K562 (cell line): ENCODE data around the gene TMEM245. TPM values are rescaled to one million over a fixed set of nuclear protein-coding genes. Genes with fewer than 3 reads are reported as not detected.
A peak's percentile ranks its signal among the peaks of the same experiment; 100 is the strongest.

Experiments
- ATAC-seq: fragments of 200-7000 bp; cut with Tn5 transposase; 3 replicates; pipeline ENCODE4 v1.9.1; 2020; ENCODE audit warnings: moderate library complexity
- BruUV-seq: library from RNA; stranded (reverse); fragments of 400-500 nt; replicated peaks from 2 replicates; lab custom pipeline; 2021; lab: Mats Ljungman, UMichigan
- CTCF ChIA-PET: fragments of 300-600 bp; formaldehyde crosslinking; extraction: SDS; loops from one replicate; lab custom pipeline; 2021; ENCODE audit warnings: low intra/inter-chr PET ratio; lab: Yijun Ruan, JAX
- POLR2A ChIA-PET: fragments of 300-600, 350-650 bp; sonication (Branson Sonifier 250); formaldehyde crosslinking; extraction: SDS; loops from one replicate; lab custom pipeline; 2021; ENCODE audit warnings: antibody characterized with exemption, inconsistent platforms; lab: Yijun Ruan, JAX
- DNase-seq, 4 experiments: peaks; one replicate each; pipeline versions ENCODE4 v3.0.0 to v3.0.0-alpha.2; 2011 to 2018; ENCODE audit warnings: low spot score in 3 of 4, mixed read lengths in 3 of 4; ENCODE audit errors: extremely low read depth in 1 of 4
- FAIRE-seq: peaks from 2 replicates; lab custom pipeline; 2011; peaks lifted over from hg19 to GRCh38; lab: Jason Lieb, UNC
- H2AFZ ChIP-seq: 2 replicates; pipeline ENCODE4 v1.6.0; 2011; ENCODE audit warnings: low read depth, low read length, control low read depth, inconsistent platforms
- H3K27ac ChIP-seq: fragments of 200-600 bp; 3 replicates; pipeline ENCODE4 v1.8.0; 2011; ENCODE audit warnings: low read depth, mild to moderate bottlenecking, control low read depth, inconsistent platforms, low read length, moderate library complexity, mixed read lengths; ENCODE audit errors: extremely low read depth
- H3K27me3 ChIP-seq, 2 experiments: fragments of 300-600 bp in 1 of 2; 2 replicates in 1 of 2; 3 replicates in 1 of 2; pipeline versions ENCODE4 v1.6.0 to v1.8.0; 2011; ENCODE audit warnings: inconsistent platforms in 2 of 2, low read length in 2 of 2, mild to moderate bottlenecking in 1 of 2, mixed read lengths in 1 of 2, moderate library complexity in 1 of 2; ENCODE audit not compliant: control insufficient read depth in 2 of 2, insufficient read depth in 2 of 2
- H3K36me3 ChIP-seq: fragments of 300-600 bp; 3 replicates; pipeline ENCODE4 v1.8.0; 2011; ENCODE audit warnings: mild to moderate bottlenecking, low read length, inconsistent platforms; ENCODE audit not compliant: control insufficient read depth, insufficient read depth
- H3K4me1 ChIP-seq, 2 experiments: fragments of 200-600 bp in 1 of 2; replicated peaks in 1 of 2; 2 replicates in 1 of 2; 3 replicates in 1 of 2; pipeline versions ENCODE4 v1.5.1 to v1.8.0; 2011; ENCODE audit warnings: inconsistent platforms in 2 of 2, low read length in 2 of 2, mild to moderate bottlenecking in 1 of 2, mixed read lengths in 1 of 2, moderate library complexity in 1 of 2; ENCODE audit not compliant: control insufficient read depth in 2 of 2, insufficient read depth in 2 of 2
- H3K4me2 ChIP-seq: 2 replicates; pipeline ENCODE4 v1.6.1; 2011; ENCODE audit warnings: low read length, control low read depth, inconsistent platforms, mixed read lengths; ENCODE audit not compliant: insufficient read depth
- H3K4me3 ChIP-seq: fragments of 200-600 bp; sonication (generic), shearing (Covaris generic); 2 replicates; pipeline ENCODE4 v1.5.1; 2016; ENCODE audit warnings: control low read depth, inconsistent platforms
- H3K79me2 ChIP-seq: fragments of 200-600 bp; 3 replicates; pipeline ENCODE4 v1.8.0; 2011; ENCODE audit warnings: low read length, inconsistent platforms; ENCODE audit not compliant: control insufficient read depth, insufficient read depth
- H3K9ac ChIP-seq, 2 experiments: 2 replicates each; pipeline versions ENCODE4 v1.6.0 to v1.6.1; 2011; ENCODE audit warnings: low read depth in 2 of 2, low read length in 2 of 2, control low read depth in 1 of 2, inconsistent platforms in 1 of 2, mild to moderate bottlenecking in 1 of 2, mixed read lengths in 1 of 2; ENCODE audit not compliant: insufficient read depth in 1 of 2
- H3K9me1 ChIP-seq: one replicate; pipeline ENCODE4 v1.6.0; 2011; ENCODE audit warnings: inconsistent platforms, mild to moderate bottlenecking, low read length, moderate library complexity; ENCODE audit not compliant: control insufficient read depth, insufficient read depth
- H3K9me3 ChIP-seq: replicated peaks from 2 replicates; pipeline ENCODE4 v1.5.1; 2011; ENCODE audit warnings: low read depth, low read length, inconsistent platforms; ENCODE audit not compliant: control insufficient read depth, insufficient read depth
- H4K20me1 ChIP-seq: replicated peaks from 2 replicates; pipeline ENCODE4 v1.6.1; 2011; ENCODE audit warnings: low read length, inconsistent platforms, mixed read lengths; ENCODE audit not compliant: control insufficient read depth, insufficient read depth
- ADNP ChIP-seq: fragments of 200-800 bp; sonication (Bioruptor generic); IDR thresholded peaks from 2 replicates; pipeline ENCODE4 v1.6.1; 2016; ENCODE audit warnings: missing genetic modification characterization, missing compliant biosample characterization
- HMBOX1 ChIP-seq: sonication (generic); IDR thresholded peaks from 2 replicates; pipeline ENCODE4 v1.6.1; 2016
- ZNF707 ChIP-seq: fragments of 250-450 bp; sonication (Bioruptor Pico); conservative IDR thresholded peaks from 2 replicates; pipeline ENCODE4 v1.8.0; 2022; ENCODE audit warnings: inconsistent platforms, mild to moderate bottlenecking, moderate library complexity
- WGBS: fragments of 100-300 bp; shearing (Covaris generic); methylation state at CpG from one replicate; pipeline ENCODE4 v1.1.6; 2016; ENCODE audit warnings: low coverage, mixed read lengths; ENCODE audit not compliant: insufficient coverage; ENCODE audit errors: missing lambda C conversion rate; 5-methylcytosine and 5-hydroxymethylcytosine counted together
- in situ Hi-C: fragments of 300-500 bp; cut with MboI; formaldehyde crosslinking; loops from 4 replicates; pipeline ENCODE4 v1.15.0; 2018; ENCODE audit warnings: inconsistent platforms, mixed read lengths
- intact Hi-C: fragments of 100-400 bp; cut with micrococcal nuclease; formaldehyde crosslinking; loops from 2 replicates; pipeline ENCODE4 v1.14.2; 2022
- polyA plus RNA-seq, 8 experiments: library from polyadenylated mRNA; depleted of rRNA in 4 of 8; stranded (reverse) in 5 of 8; unstranded in 3 of 8; fragments of >200 nt; fragmentation: Nextera tagmentation in 2 of 8; fragmentation: Illumina TruSeq in 1 of 8; extraction: Ambion mirVana in 2 of 8; extraction: Trizol in 1 of 8; gene quantifications; 2 replicates each; pipeline versions ENCODE4 v1.2.1 to v1.2.3, GENCODE V29; 2011 to 2014; ENCODE audit warnings: inconsistent platforms in 1 of 8, missing spikeins in 1 of 8
- total RNA-seq, 7 experiments: library from RNA; depleted of rRNA in 6 of 7; stranded (reverse); fragments of >200 nt in 6 of 7; fragmentation: Illumina TruSeq in 2 of 7; extraction: Trizol in 2 of 7; gene quantifications; 2 replicates each; pipeline versions ENCODE4 v1.2.1 to v1.2.3, GENCODE V29; 2011 to 2021; ENCODE audit warnings: low replicate concordance in 1 of 7
- TF ChIP-seq, protein P1 (sequence below), 2 experiments: fragments of 450-650 bp in 1 of 2; sonication (generic) in 1 of 2; formaldehyde crosslinking in 1 of 2; IDR thresholded peaks in 1 of 2; conservative IDR thresholded peaks in 1 of 2; 2 replicates each; pipeline versions ENCODE4 v1.6.1 to v1.8.1; 2016 to 2023; ENCODE audit warnings: mild to moderate bottlenecking in 2 of 2, moderate library complexity in 2 of 2, inconsistent platforms in 1 of 2, missing genetic modification reagents in 1 of 2

The TMEM245 gene
- total and polyA plus RNA-seq, 9 of the 15 experiments (the other 6 are each of a cell fraction or from before 2014, with no cell fraction given) = 8.5 to 43.2 (median 24.3) TPM

DNA sequence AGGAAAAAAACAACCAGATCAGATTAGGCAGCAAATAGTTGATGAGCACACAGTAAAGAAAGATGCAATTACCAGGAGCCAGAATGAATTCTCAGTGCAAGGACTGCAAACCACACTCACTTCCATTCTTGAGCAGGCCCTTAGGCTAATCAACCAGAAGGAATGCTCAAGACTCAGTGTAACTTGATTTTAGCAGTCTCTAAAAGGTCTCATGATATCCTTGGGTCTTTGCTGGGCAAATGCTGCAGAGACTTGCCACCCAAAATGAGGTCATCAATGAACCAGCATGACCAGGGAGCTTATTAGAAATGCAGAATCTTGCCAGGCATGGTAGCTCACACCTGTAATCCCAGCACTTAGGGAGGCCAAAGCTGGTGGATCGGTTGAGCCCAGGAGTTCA is 20.1 kb upstream of the TMEM245 start:
- no peaks in the 10 kb centered on the region for H3K27me3 ChIP-seq
- DNase-seq (no peak), FAIRE-seq (no peak)
- no peaks in the 10 kb centered on the region for H3K9me1 ChIP-seq
- no peak overlapping the region for H3K4me3 ChIP-seq
- no peaks in the 10 kb centered on the region for H4K20me1 ChIP-seq
- in situ Hi-C loops = no loop called here
- CTCF ChIA-PET = no interaction called here
- H2AFZ ChIP-seq = no peak overlapping the region
- H3K4me2 ChIP-seq = no peak overlapping the region
- peaks cover 13 to 16% of the 10 kb centered on the region in 2 experiments; a peak in 4 of 5 replicates for H3K4me1 ChIP-seq
- TF ChIP-seq ADNP (tag) = no peak
- TF ChIP-seq, protein P1, sequence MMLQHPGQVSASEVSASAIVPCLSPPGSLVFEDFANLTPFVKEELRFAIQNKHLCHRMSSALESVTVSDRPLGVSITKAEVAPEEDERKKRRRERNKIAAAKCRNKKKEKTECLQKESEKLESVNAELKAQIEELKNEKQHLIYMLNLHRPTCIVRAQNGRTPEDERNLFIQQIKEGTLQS (IDR thresholded peaks at IDR 0.05) = peak; percentile 34; the same call in 1 of the 2 replicates
- TF ChIP-seq, protein P1 (CRISPR knock-in tag; conservative IDR thresholded peaks at IDR 0.05) = no peak
- TF ChIP-seq, all 486 proteins: peak for 1
- Histone ChIP-seq H3K79me2 (no peaks in the 10 kb centered on the region), H3K36me3 (no peaks in the 10 kb centered on the region), H3K9ac (no peak overlapping the region), H3K27ac (no peak overlapping the region), H3K9me3 (no peaks in the 10 kb centered on the region)
- no peak for ATAC-seq
- no TSS peak for BruUV-seq
- intact Hi-C loops = no loop called here
- POLR2A ChIA-PET = interaction anchor here (1.8 to 3.0 kb wide), 2 partner anchors 12 to 20 kb away, joined by 3 to 8 read pairs; partner anchors contain the start of gene TMEM245
- 77% methylated on average over 1 of the region's 1 CpG for WGBS

- no peaks in the 10 kb centered on the region for H3K9me3 ChIP-seq
- no peak for ATAC-seq
- H3K4me1 ChIP-seq = peaks cover 9 to 21% of the 10 kb centered on the region in 2 experiments
- no peak overlapping the region for H3K4me3 ChIP-seq
- no peaks in the 10 kb centered on the region for H3K9me1 ChIP-seq
- ChIA-PET POLR2A (interaction anchor here (3.0 kb wide), 1 partner anchor 19 kb away, joined by 8 read pairs; the partner anchor contains the start of gene TMEM245), CTCF (no interaction called here)
- intact Hi-C loops = no loop called here
- H3K79me2 ChIP-seq = no peaks in the 10 kb centered on the region
- no peak for DNase-seq
- in situ Hi-C loops = no loop called here
- BruUV-seq = no TSS peak
- no peak for FAIRE-seq
- H4K20me1 ChIP-seq = no peaks in the 10 kb centered on the region
- H3K27me3 ChIP-seq = no peaks in the 10 kb centered on the region
- no peaks in the 10 kb centered on the region for H3K36me3 ChIP-seq
- WGBS = 75% methylated on average over 2 of the region's 2 CpGs
- H3K27ac ChIP-seq = no peak overlapping the region
- H3K4me2 ChIP-seq = no peak overlapping the region
- 0 out of 2 replicates have a peak, but pooled peaks have one; percentile 2 for TF ChIP-seq HMBOX1
- no peak for TF ChIP-seq ZNF707 (CRISPR knock-in tag)
- H2AFZ ChIP-seq = 0 out of 2 replicates have a peak overlapping the region, but pooled peaks have one; percentile 5
- peak overlapping the region in 1 of 2 experiments; percentile 66; a peak in 1 of 4 replicates for H3K9ac ChIP-seq
Observed at GRCh38 chr9:109138421-109138820, 18.7 kb upstream of the TMEM245 start.
